Breast epithelium (tissue), 4 donors: ENCODE results near the gene MARCKSL1. TPM values are rescaled to one million over a fixed set of nuclear protein-coding genes. Genes with fewer than 3 reads are reported as not detected.
A peak's percentile ranks its signal among the peaks of the same experiment; 100 is the strongest.

Experiments
- DNase-seq, 2 donors: peaks; one replicate each; pipeline ENCODE4 v3.0.0-alpha.2; 2019; ENCODE audit warnings: low spot score in 2 of 2
- H3K27ac ChIP-seq, 2 donors: fragments of 200-600 bp; sonication (generic) in 1 of 2; one replicate each; pipeline ENCODE4 v1.5.1; 2016 to 2019; ENCODE audit warnings: mild to moderate bottlenecking in 1 of 2
- H3K27me3 ChIP-seq, 2 donors: fragments of 200-600 bp; sonication (generic) in 1 of 2; one replicate each; pipeline versions ENCODE4 v1.5.1 to v1.6.0; 2017 to 2019; ENCODE audit warnings: control low read depth in 1 of 2, mild to moderate bottlenecking in 1 of 2
- H3K36me3 ChIP-seq: fragments of 200-600 bp; one replicate; pipeline ENCODE4 v1.5.1; 2019
- H3K4me1 ChIP-seq, 2 donors: fragments of 200-600 bp; sonication (generic); one replicate each; pipeline ENCODE4 v1.5.1; 2016 to 2019; ENCODE audit warnings: control low read depth in 1 of 2
- H3K4me3 ChIP-seq, 3 donors: fragments of 200-600 bp; sonication (generic); 1 replicate in 2 of 3; 2 replicates in 1 of 3; pipeline ENCODE4 v1.5.1; 2016 to 2019; ENCODE audit warnings: mild to moderate bottlenecking in 3 of 3, moderate library complexity in 2 of 3
- H3K9me3 ChIP-seq, 2 donors: fragments of 200-600 bp; sonication (generic) in 1 of 2; one replicate each; pipeline ENCODE4 v1.5.1; 2016 to 2019; ENCODE audit warnings: control low read depth in 1 of 2
- CTCF ChIP-seq, 3 donors: fragments of 450-650 bp; IDR thresholded peaks; one replicate each; pipeline ENCODE4 v1.5.1; 2016 to 2017; ENCODE audit warnings: antibody characterized with exemption in 3 of 3, mild to moderate bottlenecking in 3 of 3, moderate library complexity in 3 of 3
- POLR2A ChIP-seq: fragments of 450-650 bp; IDR thresholded peaks from one replicate; pipeline ENCODE4 v1.6.1; 2016; ENCODE audit warnings: antibody characterized with exemption, mild to moderate bottlenecking, moderate library complexity
- POLR2AphosphoS5 ChIP-seq, 3 donors: sonication (generic); formaldehyde crosslinking; IDR thresholded peaks; one replicate each; pipeline ENCODE4 v1.6.1; 2017; ENCODE audit warnings: antibody characterized with exemption in 3 of 3
- intact Hi-C: fragments of 100-400 bp; cut with DNase I; formaldehyde crosslinking; loops from one replicate; pipeline ENCODE4 v1.15.1; 2023; ENCODE audit warnings: low total_unique reads
- total RNA-seq, 3 donors: library from RNA; depleted of rRNA; stranded (reverse); fragments of >200 nt; gene quantifications; one replicate each; pipeline ENCODE4 v1.1.0, GENCODE V29; 2016

MARCKSL1 gene
- total RNA-seq, 3 donors from 2014 or later, result 33.4 to 82.8 (median 47.9) TPM

- H3K27ac ChIP-seq, result no peak overlapping the region
- intact Hi-C loops, result loop anchor here (5.0 kb wide), 1 partner anchor 698 kb away; no protein-coding TSS in a partner anchor
- H3K27me3 ChIP-seq, result no peaks in the 10 kb centered on the region
- H3K4me1 ChIP-seq, result no peaks in the 10 kb centered on the region
- DNase-seq, result no peak
- no peak overlapping the region for H3K4me3 ChIP-seq
- TF ChIP-seq POLR2A, result no peak
- peaks cover 23% of the 10 kb centered on the region for H3K36me3 ChIP-seq
- no peaks in the 10 kb centered on the region for H3K9me3 ChIP-seq
Observed at GRCh38 chr1:32373996-32374592, 38.1 kb upstream of the MARCKSL1 start.

- Histone ChIP-seq H3K36me3 (peaks cover 29% of the 10 kb centered on the region), H3K4me3 (no peak overlapping the region), H3K27ac (no peak overlapping the region), H3K9me3 (no peaks in the 10 kb centered on the region), H3K27me3 (no peaks in the 10 kb centered on the region), H3K4me1 (no peaks in the 10 kb centered on the region)
- intact Hi-C loops, result loop anchor here (5.0 kb wide), 1 partner anchor 700 kb away; no protein-coding TSS in a partner anchor
- DNase-seq, result no peak
- TF ChIP-seq POLR2A, result no peak
- TF ChIP-seq CTCF (IDR thresholded peaks at IDR 0.05), result no peak
- TF ChIP-seq POLR2AphosphoS5 (IDR thresholded peaks at IDR 0.05), result no peak
Observed at GRCh38 chr1:32372149-32372756, 36.2 kb upstream of the MARCKSL1 start.

GRCh38 chr1:32367912-32368635, 32.0 kb upstream of the MARCKSL1 start:
- no peak for DNase-seq
- no peak overlapping the region for H3K27ac ChIP-seq
- no peaks in the 10 kb centered on the region for H3K27me3 ChIP-seq
- no peak overlapping the region for H3K4me3 ChIP-seq
- no peaks in the 10 kb centered on the region for H3K4me1 ChIP-seq
- H3K9me3 ChIP-seq, result no peaks in the 10 kb centered on the region
- peaks cover 18% of the 10 kb centered on the region for H3K36me3 ChIP-seq
- TF ChIP-seq CTCF (IDR thresholded peaks at IDR 0.05), result no peak
- no peak for TF ChIP-seq POLR2AphosphoS5 (IDR thresholded peaks at IDR 0.05)
- TF ChIP-seq POLR2A, result no peak
- intact Hi-C loops, result no loop called here

GRCh38 chr1:32365445-32365844, 29.4 kb upstream of the MARCKSL1 start:
- intact Hi-C loops, result no loop called here
- Histone ChIP-seq H3K27me3 (no peaks in the 10 kb centered on the region), H3K4me3 (no peak overlapping the region), H3K4me1 (peaks cover 0 to 5% of the 10 kb centered on the region in 2 donors), H3K27ac (no peak overlapping the region), H3K36me3 (peaks cover 18% of the 10 kb centered on the region), H3K9me3 (no peaks in the 10 kb centered on the region)
- DNase-seq, result no peak
- TF ChIP-seq CTCF (IDR thresholded peaks at IDR 0.05) (no peak), POLR2A (no peak), POLR2AphosphoS5 (IDR thresholded peaks at IDR 0.05) (no peak)

GRCh38 chr1:32364836-32365235, 28.8 kb upstream of the MARCKSL1 start:
- Histone ChIP-seq H3K4me1 (peaks cover 0 to 5% of the 10 kb centered on the region in 2 donors), H3K9me3 (no peaks in the 10 kb centered on the region), H3K27me3 (no peaks in the 10 kb centered on the region), H3K36me3 (peaks cover 18% of the 10 kb centered on the region), H3K4me3 (no peak overlapping the region), H3K27ac (peak overlapping the region in 1 of 2 donors; percentile 17)
- no peak for TF ChIP-seq POLR2A
- no peak for TF ChIP-seq CTCF (IDR thresholded peaks at IDR 0.05)
- no peak for TF ChIP-seq POLR2AphosphoS5 (IDR thresholded peaks at IDR 0.05)
- intact Hi-C loops, result no loop called here
- DNase-seq, result no peak
